ENCODE results near the gene ST6GALNAC5.

GRCh38 chr1:77084457-77084856 lies 217.2 kb downstream of the ST6GALNAC5 start:
- TF ChIP-seq CTCF (conservative IDR thresholded peaks at IDR 0.05; ENCODE audit: low read depth in 2 of 2) (peak in 1 of 2 experiments; percentile 32; a peak in 2 of 4 replicates), JUNB (IDR thresholded peaks at IDR 0.05; ENCODE audit: unreplicated experiment) (no peak), POLR2AphosphoS5 (IDR thresholded peaks at IDR 0.05; ENCODE audit: low read depth) (no peak)
